Measurements from ENCODE around the gene RNF14.
"Not testable (repeated sequence)": the region's sequence is repeated elsewhere in the genome, so short reads cannot be mapped to it uniquely, and the experiment has no call there.

RNF14 gene

GRCh38 chr5:141968914-141969608 lies at the start of gene RNF14:
Gene RNF14 (plus strand): TSS chr5:141969105. CDS start chr5:141973589, 4,484 bp downstream.
- peak; percentile 75 for DNase-seq

- DNase-seq: no peak
Observed at GRCh38 chr5:141919218-141920119, 49.4 kb upstream of the RNF14 start.

- no peak for DNase-seq
Observed at GRCh38 chr5:141920771-141921170, 48.1 kb upstream of the RNF14 start.

GRCh38 chr5:141922827-141923447 lies 46.0 kb upstream of the RNF14 start:
- DNase-seq: not testable (repeated sequence)

GRCh38 chr5:141923448-141924313 lies 45.2 kb upstream of the RNF14 start, which contains the start of gene DELE1:
Gene DELE1 (plus strand): TSS chr5:141923871. CDS start chr5:141923942, 71 bp downstream.
- DNase-seq: peak; percentile 90

- DNase-seq: no peak
Observed at GRCh38 chr5:141926434-141926833, 42.5 kb upstream of the RNF14 start.

GRCh38 chr5:141928051-141928450 lies 40.9 kb upstream of the RNF14 start:
- DNase-seq: no peak

- DNase-seq: no peak
Observed at GRCh38 chr5:141929398-141930058, 39.4 kb upstream of the RNF14 start.

GRCh38 chr5:141931694-141932093 lies 37.2 kb upstream of the RNF14 start:
- no peak for DNase-seq

- DNase-seq: no peak
Observed at GRCh38 chr5:141933151-141933550, 35.8 kb upstream of the RNF14 start.

GRCh38 chr5:141934099-141934844 lies 34.6 kb upstream of the RNF14 start:
- DNase-seq: peak; percentile 37

- DNase-seq: no peak
Observed at GRCh38 chr5:141935538-141935937, 33.4 kb upstream of the RNF14 start.

- no peak for DNase-seq
Observed at GRCh38 chr5:141940695-141941271, 28.1 kb upstream of the RNF14 start.

- DNase-seq: no peak
Observed at GRCh38 chr5:141941307-141941706, 27.6 kb upstream of the RNF14 start.

GRCh38 chr5:141941779-141942178 lies 27.1 kb upstream of the RNF14 start:
- DNase-seq: no peak

GRCh38 chr5:141942185-141942857 lies 26.6 kb upstream of the RNF14 start:
- no peak for DNase-seq

- DNase-seq: no peak
Observed at GRCh38 chr5:141944076-141944475, 24.8 kb upstream of the RNF14 start.

- no peak for DNase-seq
Observed at GRCh38 chr5:141945511-141946051, 23.3 kb upstream of the RNF14 start.

- no peak for DNase-seq
Observed at GRCh38 chr5:141947316-141947715, 21.6 kb upstream of the RNF14 start.

- DNase-seq: no peak
Observed at GRCh38 chr5:141948812-141949211, 20.1 kb upstream of the RNF14 start.
